A549 (cell line): ENCODE results near the gene POC1B.

Experiments
- CEBPB ChIP-seq, 2 experiments: fragments of >200 bp in 1 of 2; sonication (Bioruptor Twin) in 1 of 2; formaldehyde crosslinking in 1 of 2; IDR thresholded peaks; 2 replicates each; pipeline ENCODE4 v1.6.1; 2012 to 2016
- HDAC2 ChIP-seq: fragments of 200-600 bp; sonication (generic); IDR thresholded peaks from 2 replicates; pipeline ENCODE4 v1.6.1; 2016
- POLR2A ChIP-seq: IDR thresholded peaks from 2 replicates; pipeline ENCODE4 v1.6.1; 2012; ENCODE audit warnings: mild to moderate bottlenecking, low read length
- RNF2 ChIP-seq: fragments of 200-600 bp; sonication (generic); IDR thresholded peaks from 2 replicates; pipeline ENCODE4 v1.6.1; 2016; ENCODE audit warnings: low read depth, mild to moderate bottlenecking, antibody characterized with exemption, moderate library complexity, borderline replicate concordance
- TF ChIP-seq, protein P1 (sequence below): fragments of >200 bp; sonication (Bioruptor Twin); formaldehyde crosslinking; IDR thresholded peaks from 3 replicates; pipeline ENCODE4 v1.5.1; 2016
- TF ChIP-seq, protein P2 (sequence below): IDR thresholded peaks from 2 replicates; pipeline ENCODE4 v1.6.1; 2012

DNA sequence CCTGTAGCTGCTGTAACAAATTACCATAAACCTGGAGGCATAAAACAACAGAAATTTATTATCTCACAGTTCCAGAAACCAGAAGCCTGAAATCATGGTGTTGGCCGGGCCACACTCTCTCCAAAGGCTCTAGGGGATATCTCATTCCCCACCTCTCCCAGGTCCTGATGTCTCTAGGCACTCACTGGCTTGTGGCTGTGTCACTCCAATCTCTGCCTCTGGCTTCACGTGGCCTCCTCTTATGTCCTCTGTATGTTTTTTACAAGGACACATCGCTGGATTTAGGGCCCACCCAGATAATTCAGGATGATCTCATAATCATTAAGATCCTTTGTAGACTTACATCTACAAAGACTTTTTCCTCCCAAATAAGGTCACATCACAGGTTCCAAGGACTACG, 9.2 kb downstream of the POC1B start:
- no peak for TF ChIP-seq CEBPB (IDR thresholded peaks at IDR 0.05)
- TF ChIP-seq, protein P1, sequence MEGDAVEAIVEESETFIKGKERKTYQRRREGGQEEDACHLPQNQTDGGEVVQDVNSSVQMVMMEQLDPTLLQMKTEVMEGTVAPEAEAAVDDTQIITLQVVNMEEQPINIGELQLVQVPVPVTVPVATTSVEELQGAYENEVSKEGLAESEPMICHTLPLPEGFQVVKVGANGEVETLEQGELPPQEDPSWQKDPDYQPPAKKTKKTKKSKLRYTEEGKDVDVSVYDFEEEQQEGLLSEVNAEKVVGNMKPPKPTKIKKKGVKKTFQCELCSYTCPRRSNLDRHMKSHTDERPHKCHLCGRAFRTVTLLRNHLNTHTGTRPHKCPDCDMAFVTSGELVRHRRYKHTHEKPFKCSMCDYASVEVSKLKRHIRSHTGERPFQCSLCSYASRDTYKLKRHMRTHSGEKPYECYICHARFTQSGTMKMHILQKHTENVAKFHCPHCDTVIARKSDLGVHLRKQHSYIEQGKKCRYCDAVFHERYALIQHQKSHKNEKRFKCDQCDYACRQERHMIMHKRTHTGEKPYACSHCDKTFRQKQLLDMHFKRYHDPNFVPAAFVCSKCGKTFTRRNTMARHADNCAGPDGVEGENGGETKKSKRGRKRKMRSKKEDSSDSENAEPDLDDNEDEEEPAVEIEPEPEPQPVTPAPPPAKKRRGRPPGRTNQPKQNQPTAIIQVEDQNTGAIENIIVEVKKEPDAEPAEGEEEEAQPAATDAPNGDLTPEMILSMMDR: no peak
- TF ChIP-seq RNF2: no peak
- TF ChIP-seq, protein P2, sequence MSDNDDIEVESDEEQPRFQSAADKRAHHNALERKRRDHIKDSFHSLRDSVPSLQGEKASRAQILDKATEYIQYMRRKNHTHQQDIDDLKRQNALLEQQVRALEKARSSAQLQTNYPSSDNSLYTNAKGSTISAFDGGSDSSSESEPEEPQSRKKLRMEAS: no peak
- no peak for TF ChIP-seq POLR2A
- no peak for TF ChIP-seq HDAC2
